GM18505 (cell line): ENCODE measurements around the gene LHFPL3.
"Not testable (repeated sequence)": the region's sequence is repeated elsewhere in the genome, so short reads cannot be mapped to it uniquely, and the experiment has no call there.

ENCODE experiments used
- ATAC-seq: cut with Tn5 transposase; IDR thresholded peaks from one replicate; pipeline ENCODE4 v1.9.1; 2021; ENCODE audit not compliant: unreplicated experiment
- POLR2A ChIP-seq: IDR thresholded peaks from 4 replicates; pipeline ENCODE4 v1.6.1; 2011; ENCODE audit warnings: borderline replicate concordance; ENCODE audit not compliant: insufficient read depth, insufficient read length; ENCODE audit errors: extremely low read depth

Gene LHFPL3

GRCh38 chr7:104679085-104679484 lies 350.7 kb downstream of the LHFPL3 start:
- ATAC-seq: no peak
- no peak for TF ChIP-seq POLR2A

- TF ChIP-seq POLR2A: no peak
- no peak for ATAC-seq
These were observed 357.9 kb downstream of the LHFPL3 start for GRCh38 chr7:104686286-104686685.

- ATAC-seq: no peak
- no peak for TF ChIP-seq POLR2A
These were observed 366.3 kb downstream of the LHFPL3 start for GRCh38 chr7:104694710-104695109.

- no peak for ATAC-seq
- no peak for TF ChIP-seq POLR2A
These were observed 367.2 kb downstream of the LHFPL3 start for GRCh38 chr7:104695563-104695962.

- ATAC-seq: no peak
- TF ChIP-seq POLR2A: no peak
These were observed 371.9 kb downstream of the LHFPL3 start for GRCh38 chr7:104700336-104700735.

GRCh38 chr7:104721027-104721426 lies 392.6 kb downstream of the LHFPL3 start:
- ATAC-seq: not testable (repeated sequence)

- no peak for TF ChIP-seq POLR2A
- no peak for ATAC-seq
These were observed 394.6 kb downstream of the LHFPL3 start for GRCh38 chr7:104723001-104723400.

GRCh38 chr7:104758504-104758903 lies 430.1 kb downstream of the LHFPL3 start:
- no peak for TF ChIP-seq POLR2A
- ATAC-seq: no peak

GRCh38 chr7:104761892-104762291 lies 433.5 kb downstream of the LHFPL3 start:
- ATAC-seq: no peak
- no peak for TF ChIP-seq POLR2A

GRCh38 chr7:104767113-104767512 lies 438.7 kb downstream of the LHFPL3 start:
- no peak for TF ChIP-seq POLR2A
- no peak for ATAC-seq

- TF ChIP-seq POLR2A: no peak
- no peak for ATAC-seq
These were observed 439.6 kb downstream of the LHFPL3 start for GRCh38 chr7:104767826-104768536.

GRCh38 chr7:104772405-104773345 lies 444.3 kb downstream of the LHFPL3 start:
- no peak for TF ChIP-seq POLR2A
- no peak for ATAC-seq

GRCh38 chr7:104773796-104774195 lies 445.4 kb downstream of the LHFPL3 start:
- TF ChIP-seq POLR2A: no peak
- ATAC-seq: no peak

- ATAC-seq: no peak
- TF ChIP-seq POLR2A: no peak
These were observed 447.1 kb downstream of the LHFPL3 start for GRCh38 chr7:104775531-104775930.
